NCI-H128 (cell line): ENCODE results near the gene CTCF.

Experiments used
- DNase-seq: peaks from one replicate; lab custom pipeline; 2025; ENCODE audit not compliant: unreplicated experiment; lab: John Stamatoyannopoulos, UW

CTCF gene

GRCh38 chr16:67534431-67534830, 27.9 kb upstream of the CTCF start:
- no peak for DNase-seq

GRCh38 chr16:67535201-67535600, 27.1 kb upstream of the CTCF start:
- DNase-seq: no peak

- DNase-seq: no peak
These were observed 25.1 kb upstream of the CTCF start for GRCh38 chr16:67537270-67537635.

DNA sequence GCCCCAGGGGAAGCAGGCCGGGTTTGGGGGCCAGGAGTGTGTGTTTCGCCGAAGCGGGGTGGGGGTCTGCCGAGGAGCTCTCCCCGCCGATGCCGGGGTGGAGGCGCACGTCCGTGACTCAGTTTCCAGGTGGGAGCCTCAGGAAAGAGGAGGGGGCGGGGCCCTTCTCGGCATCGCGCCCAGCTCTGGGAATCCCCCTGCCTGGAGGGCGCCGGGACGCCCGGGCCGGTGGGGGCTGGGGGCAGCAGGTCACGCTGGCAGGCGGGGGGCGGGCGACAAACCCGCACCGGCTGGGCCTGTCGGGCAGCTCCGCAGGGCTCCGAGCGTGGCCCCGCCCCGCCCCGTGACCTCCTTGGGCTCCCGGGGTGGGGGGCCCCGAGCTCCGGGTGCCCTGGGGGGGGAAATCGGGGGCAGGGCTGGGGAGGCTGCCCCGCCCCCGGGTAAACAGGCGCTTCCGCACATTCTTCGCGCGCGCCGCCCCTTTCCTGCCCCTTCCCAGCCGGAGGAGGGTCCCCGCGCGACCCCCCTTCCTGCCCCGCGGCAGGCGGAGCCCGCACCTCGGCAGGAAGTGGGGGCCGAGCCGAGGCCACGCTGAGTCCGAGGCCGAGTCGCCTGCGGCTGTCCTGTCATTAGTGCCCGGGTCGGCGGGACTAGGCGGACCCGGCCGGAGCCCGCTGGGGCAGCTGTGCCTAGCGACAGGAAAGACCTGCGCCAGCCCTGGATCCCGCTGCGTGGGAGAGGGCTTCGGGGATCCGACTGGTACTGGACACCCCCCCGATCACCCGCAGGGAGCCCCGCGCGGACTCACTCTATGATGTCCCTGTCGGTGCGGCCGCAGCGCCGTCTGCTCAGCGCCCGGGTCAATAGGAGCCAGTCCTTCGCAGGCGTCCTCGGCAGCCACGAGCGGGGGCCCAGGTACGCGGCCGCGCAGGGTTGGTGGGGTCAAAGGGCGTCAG, 24.4 kb upstream of the CTCF start:
- DNase-seq: no peak

DNA sequence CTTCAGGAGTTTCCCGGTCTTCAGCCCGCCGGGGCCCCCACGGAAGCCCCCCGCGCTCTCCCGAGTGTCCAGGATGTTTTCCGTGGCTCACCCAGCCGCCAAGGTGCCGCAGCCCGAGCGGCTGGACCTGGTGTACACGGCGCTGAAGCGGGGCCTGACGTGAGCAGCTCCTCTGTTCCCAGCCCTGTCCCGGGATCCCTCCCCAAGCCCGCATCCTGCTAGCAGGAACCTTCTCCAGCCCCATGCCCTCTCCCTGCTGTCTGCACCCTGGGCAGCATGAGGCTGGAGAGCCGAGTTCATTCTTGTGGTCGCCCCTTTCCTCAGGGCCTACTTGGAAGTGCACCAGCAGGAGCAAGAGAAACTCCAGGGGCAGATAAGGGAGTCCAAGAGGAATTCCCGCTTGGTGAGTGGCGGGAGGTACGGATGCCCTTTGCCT, 23.6 kb upstream of the CTCF start:
- no peak for DNase-seq

- no peak for DNase-seq
These were observed 23.1 kb upstream of the CTCF start for GRCh38 chr16:67539271-67539670.

DNA sequence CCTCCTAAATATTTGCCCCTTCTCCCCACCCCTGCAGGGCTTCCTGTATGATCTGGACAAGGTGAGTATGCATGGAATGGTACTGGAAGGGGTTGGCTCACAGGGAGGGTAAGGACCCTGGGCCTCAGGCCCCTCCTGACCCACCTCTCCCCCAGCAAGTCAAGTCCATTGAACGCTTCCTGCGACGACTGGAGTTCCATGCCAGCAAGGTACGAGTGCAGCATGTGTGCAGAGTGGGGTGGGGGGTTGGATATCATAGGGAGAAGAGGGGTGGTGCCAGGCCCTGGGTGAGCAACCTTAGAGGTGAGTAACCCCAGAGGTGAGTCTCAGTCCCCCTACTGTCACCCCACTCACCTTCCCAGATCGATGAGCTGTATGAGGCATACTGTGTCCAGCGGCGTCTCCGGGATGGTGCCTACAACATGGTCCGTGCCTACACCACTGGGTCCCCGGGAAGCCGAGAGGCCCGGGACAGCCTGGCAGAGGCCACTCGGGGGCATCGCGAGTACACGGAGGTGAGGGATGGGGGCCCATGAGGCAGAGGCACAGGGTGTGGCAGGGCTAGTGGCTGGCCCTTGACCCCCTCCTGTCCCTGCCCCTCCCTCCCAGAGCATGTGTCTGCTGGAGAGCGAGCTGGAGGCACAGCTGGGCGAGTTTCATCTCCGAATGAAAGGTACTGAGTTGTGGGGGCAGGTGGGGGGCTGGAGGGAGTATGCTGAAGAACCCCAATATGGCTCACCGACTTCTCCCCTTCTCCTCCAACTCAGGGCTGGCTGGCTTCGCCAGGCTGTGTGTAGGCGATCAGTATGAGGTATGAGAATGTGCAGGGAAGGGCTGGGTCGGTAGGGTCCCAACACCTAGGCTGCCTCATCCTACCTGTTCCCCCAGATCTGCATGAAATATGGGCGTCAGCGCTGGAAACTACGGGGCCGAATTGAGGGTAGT, 22.4 kb upstream of the CTCF start:
- no peak for DNase-seq

DNA sequence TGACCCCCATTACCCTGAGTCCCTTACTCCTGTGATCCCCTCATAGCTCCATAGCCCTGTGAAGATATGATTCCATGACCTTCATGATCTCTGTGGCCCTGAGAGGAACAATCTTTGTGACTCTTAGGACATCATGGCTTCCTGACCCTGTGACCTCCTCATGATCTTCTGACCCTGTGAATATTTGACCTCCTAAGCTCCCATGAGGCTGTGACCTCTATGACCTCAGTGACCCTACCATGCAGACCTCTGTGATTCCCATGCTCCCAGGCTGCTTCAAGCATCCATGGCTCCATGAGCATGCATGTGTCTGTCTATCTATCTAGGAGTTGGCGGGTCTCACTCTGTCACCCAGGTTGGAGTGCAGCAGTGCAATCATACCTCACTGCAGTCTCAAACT, 21.6 kb upstream of the CTCF start:
- no peak for DNase-seq

- no peak for DNase-seq
These were observed 20.7 kb upstream of the CTCF start for GRCh38 chr16:67541391-67542263.

GRCh38 chr16:67542464-67542863, 19.9 kb upstream of the CTCF start:
- DNase-seq: no peak

DNA sequence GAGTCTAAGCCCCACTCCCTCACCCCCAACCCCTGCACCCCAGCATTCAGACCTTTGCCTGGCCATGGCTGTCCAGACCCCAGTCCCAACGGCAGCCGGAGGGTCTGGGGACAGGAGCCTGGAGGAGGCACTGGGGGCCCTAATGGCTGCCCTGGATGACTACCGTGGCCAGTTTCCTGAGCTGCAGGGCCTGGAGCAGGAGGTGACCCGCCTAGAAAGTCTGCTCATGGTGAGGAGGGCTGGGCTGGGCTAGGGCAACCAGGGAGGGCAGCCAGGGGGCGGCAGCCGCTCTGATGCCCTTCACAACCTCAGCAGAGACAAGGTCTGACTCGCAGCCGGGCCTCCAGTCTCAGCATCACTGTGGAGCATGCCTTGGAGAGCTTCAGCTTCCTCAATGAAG, 19.3 kb upstream of the CTCF start:
- no peak for DNase-seq

DNA sequence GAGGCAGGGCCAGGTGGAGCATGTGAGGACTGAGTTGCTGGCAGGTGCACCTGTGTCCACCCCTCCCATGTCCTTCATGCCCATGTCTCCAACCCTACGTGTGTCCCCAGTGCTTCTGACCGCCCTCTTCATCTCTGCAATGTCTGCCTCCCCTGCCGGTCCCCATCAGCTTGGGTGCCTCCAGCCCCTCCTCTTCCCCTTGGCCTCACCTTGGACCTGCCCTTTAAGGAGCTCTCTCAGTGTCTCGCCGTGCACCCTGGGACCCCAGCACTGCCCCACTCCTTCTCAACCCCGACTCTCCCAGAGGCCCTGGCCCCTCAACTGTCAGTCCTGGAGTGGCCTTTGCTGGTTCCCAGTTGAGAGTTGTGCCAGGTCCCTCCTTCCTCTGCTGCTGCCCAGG, 18.7 kb upstream of the CTCF start:
- DNase-seq: no peak

DNA sequence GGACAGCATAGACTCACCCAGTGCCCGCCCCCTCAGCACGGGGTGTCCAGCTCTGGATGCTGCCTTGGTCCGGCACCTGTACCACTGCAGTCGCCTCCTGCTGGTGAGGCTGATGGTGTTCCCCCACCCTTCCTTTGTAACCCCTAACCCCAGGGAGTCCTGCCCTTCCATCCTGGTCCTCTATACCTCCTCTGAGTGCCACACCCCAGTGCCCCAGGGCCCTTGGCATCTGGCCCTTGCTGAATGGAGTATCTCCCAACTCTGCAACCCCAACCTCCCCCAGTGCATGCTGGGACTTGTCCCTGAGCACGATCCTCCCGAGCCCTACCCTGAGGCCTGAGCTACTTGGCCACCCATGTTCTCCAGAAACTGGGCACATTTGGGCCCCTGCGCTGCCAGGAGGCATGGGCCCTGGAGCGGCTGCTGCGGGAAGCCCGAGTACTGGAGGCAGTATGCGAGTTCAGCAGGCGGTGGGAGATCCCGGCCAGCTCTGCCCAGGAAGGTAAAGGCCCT, 17.9 kb upstream of the CTCF start:
- DNase-seq: no peak

GRCh38 chr16:67544844-67545664, 17.3 kb upstream of the CTCF start:
- no peak for DNase-seq

- no peak for DNase-seq
These were observed 16.7 kb upstream of the CTCF start for GRCh38 chr16:67545665-67546024.

DNA sequence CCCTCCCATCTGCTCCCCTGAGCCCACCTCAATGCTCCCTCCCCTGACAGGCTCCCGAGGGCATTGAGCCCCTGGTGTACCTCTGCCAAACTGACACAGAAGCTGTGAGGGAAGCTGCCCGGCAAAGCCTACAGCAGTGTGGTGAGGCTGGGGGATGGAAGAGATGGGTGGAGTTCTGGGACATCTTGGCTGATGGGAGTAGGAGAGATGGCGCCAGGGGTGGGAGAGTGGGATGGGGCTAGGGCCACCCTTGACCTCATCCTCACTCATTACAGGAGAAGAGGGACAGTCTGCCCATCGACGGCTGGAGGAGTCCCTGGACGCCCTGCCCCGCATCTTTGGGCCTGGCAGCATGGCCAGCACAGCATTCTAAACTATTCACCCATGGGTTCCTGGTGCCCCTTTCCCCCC, 16.2 kb upstream of the CTCF start:
- DNase-seq: no peak

DNA sequence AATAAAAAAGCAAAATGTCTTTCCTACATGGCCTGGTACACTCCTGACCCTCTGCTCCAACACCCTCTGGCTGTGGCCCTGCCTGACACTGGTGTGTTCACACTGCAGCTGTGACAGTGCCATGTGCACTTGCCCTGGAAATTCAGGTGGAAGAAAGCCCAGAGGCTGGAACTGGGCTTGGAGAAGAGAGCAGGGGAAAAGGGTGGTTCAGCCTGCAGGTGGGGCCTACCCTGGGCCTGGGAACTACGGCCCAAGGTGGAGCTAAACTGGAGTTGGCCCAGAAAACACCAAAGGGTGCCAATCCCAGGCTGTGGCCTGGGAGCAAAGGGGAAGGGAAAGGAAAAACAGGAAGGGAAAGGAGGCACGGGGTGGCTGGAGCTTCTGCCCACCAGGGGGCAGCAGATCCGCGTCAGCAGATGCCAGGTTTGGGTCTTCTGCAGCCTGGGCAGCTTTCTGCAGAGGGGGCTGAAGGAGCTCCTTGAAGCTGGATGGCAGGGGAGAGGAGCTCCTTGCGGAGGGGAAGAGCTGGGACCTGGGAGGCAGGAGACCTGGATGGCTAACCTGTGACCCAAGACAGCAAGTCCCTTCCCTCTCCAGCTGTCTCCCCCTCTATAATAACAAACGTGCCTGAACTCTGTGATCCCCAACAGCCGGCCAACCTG, 15.4 kb upstream of the CTCF start:
- DNase-seq: no peak

DNA sequence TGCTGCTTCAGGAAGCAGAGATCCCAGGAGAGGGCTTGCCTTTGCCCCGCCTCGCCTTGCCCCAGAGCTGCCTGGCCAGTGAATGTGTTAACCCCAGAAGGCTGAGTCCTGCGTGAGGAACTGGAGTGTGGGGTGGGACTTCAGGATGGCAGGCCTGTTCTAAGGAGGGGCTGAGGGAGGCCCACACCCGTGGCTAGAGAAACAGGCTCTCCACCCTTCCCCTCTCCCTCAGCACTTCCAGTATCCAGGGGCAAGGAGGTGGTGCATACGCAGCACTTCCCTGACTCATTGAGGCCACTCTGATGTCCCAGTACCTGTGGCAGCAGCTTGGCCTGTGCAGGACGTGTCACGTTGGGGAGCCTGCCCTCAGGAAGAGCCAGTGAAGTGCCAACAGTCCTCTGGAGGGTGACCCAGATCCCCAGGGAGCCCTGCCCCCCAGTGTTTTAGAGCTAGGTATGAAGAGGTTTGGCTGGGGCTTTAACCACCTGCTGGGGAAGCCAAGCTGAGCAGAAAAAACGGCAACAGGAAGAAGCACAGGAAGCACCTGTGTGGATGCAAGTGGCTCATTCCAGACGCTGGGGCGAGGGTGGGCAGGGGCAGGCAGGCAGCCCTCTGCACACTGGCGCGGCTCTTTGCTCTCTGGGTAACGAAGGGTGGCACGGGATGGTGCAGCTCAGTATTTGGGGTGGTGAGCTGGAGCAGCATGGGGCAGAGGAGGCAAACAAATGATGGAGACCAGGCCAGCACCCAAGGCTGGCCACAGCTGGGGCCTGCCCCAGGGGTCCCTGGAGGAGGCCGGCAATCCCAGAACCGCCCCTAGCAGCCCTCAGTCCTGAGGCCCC, 14.7 kb upstream of the CTCF start:
- no peak for DNase-seq
